PC-9 (cell line): ENCODE data around the gene POLG2. TPM values are rescaled to one million over a fixed set of nuclear protein-coding genes. Genes with fewer than 3 reads are reported as not detected.
"Not testable (repeated sequence)": the region's sequence is repeated elsewhere in the genome, so short reads cannot be mapped to it uniquely, and the experiment has no call there.

ENCODE experiments used
- BruUV-seq: library from RNA; stranded (reverse); fragments of 400-500 nt; replicated peaks from 2 replicates; lab custom pipeline; 2021; lab: Mats Ljungman, UMichigan
- CTCF ChIA-PET: fragments of 300-600 bp; sonication (Branson Sonifier 250); formaldehyde crosslinking; loops from one replicate; lab custom pipeline; 2022; ENCODE audit warnings: antibody characterized with exemption; lab: Charles Lee
- POLR2A ChIA-PET: fragments of 300-600 bp; sonication (Branson Sonifier 250); formaldehyde crosslinking; loops from one replicate; lab custom pipeline; 2022; ENCODE audit warnings: antibody characterized with exemption; ENCODE audit not compliant: unreplicated experiment; lab: Charles Lee
- DNase-seq, 2 experiments: peaks; one replicate each; pipeline versions ENCODE4 v3.0.0 to v3.0.0-alpha.2; 2015 to 2022; ENCODE audit warnings: mixed read lengths in 1 of 2
- H2AFZ ChIP-seq: fragments of 200-600 bp; sonication (generic); 2 replicates; pipeline ENCODE4 v1.8.1; 2017; ENCODE audit warnings: antibody characterized with exemption
- H3F3A ChIP-seq: fragments of 200-600 bp; sonication (generic); 2 replicates; pipeline ENCODE4 v1.8.1; 2017; ENCODE audit warnings: antibody characterized with exemption, mild to moderate bottlenecking, low read depth; ENCODE audit not compliant: insufficient read depth
- H3K27ac ChIP-seq: fragments of 200-600 bp; sonication (generic); 2 replicates; pipeline ENCODE4 v1.6.1; 2016; ENCODE audit warnings: mixed run types
- H3K27me3 ChIP-seq: fragments of 200-600 bp; sonication (generic); 2 replicates; pipeline ENCODE4 v1.6.1; 2016; ENCODE audit warnings: low read depth, mixed run types; ENCODE audit not compliant: insufficient read depth
- H3K36me3 ChIP-seq: fragments of 200-600 bp; sonication (generic); 2 replicates; pipeline ENCODE4 v1.6.1; 2016; ENCODE audit warnings: low read depth, mixed run types
- H3K4me1 ChIP-seq: fragments of 200-600 bp; sonication (generic); replicated peaks from 2 replicates; pipeline ENCODE4 v1.6.1; 2016; ENCODE audit warnings: mixed run types; ENCODE audit not compliant: insufficient read depth
- H3K4me2 ChIP-seq: fragments of 200-600 bp; sonication (generic); 2 replicates; pipeline ENCODE4 v1.6.1; 2017; ENCODE audit warnings: mixed run types
- H3K4me3 ChIP-seq: fragments of 200-600 bp; sonication (generic); 2 replicates; pipeline ENCODE4 v1.6.1; 2016; ENCODE audit warnings: mixed run types
- H3K79me2 ChIP-seq: fragments of 200-600 bp; sonication (generic); 2 replicates; pipeline ENCODE4 v1.6.1; 2017; ENCODE audit warnings: low read depth, mixed run types
- H3K9me2 ChIP-seq: fragments of 200-600 bp; sonication (generic); 2 replicates; pipeline ENCODE4 v1.8.1; 2017; ENCODE audit warnings: mild to moderate bottlenecking; ENCODE audit not compliant: insufficient read depth
- H3K9me3 ChIP-seq: fragments of 200-600 bp; sonication (generic); 2 replicates; pipeline ENCODE4 v1.8.1; 2016; ENCODE audit warnings: low read depth; ENCODE audit not compliant: insufficient read depth
- H4K20me1 ChIP-seq: fragments of 200-600 bp; sonication (generic); 2 replicates; pipeline ENCODE4 v1.8.1; 2017; ENCODE audit not compliant: insufficient read depth
- EZH2 ChIP-seq: fragments of 200-600 bp; sonication (generic); IDR thresholded peaks from 2 replicates; pipeline ENCODE4 v1.8.0; 2017; ENCODE audit warnings: antibody characterized with exemption, low read depth
- intact Hi-C: fragments of 100-400 bp; cut with micrococcal nuclease; formaldehyde crosslinking; loops from one replicate; pipeline ENCODE4 v1.10.0; 2022; ENCODE audit not compliant: unreplicated experiment
- total RNA-seq: library from RNA; stranded (reverse); gene quantifications from 2 replicates; pipeline ENCODE4 v1.2.3, GENCODE V29; 2021
- TF ChIP-seq, protein P1 (sequence below): fragments of 200-600 bp; sonication (generic); conservative IDR thresholded peaks from 2 replicates; pipeline ENCODE4 v1.6.1; 2017; ENCODE audit warnings: mixed run types, antibody characterized with exemption, mild to moderate bottlenecking, moderate library complexity

The POLG2 gene
- total RNA-seq, 1 experiment from 2014 or later = 23.3 TPM

DNA sequence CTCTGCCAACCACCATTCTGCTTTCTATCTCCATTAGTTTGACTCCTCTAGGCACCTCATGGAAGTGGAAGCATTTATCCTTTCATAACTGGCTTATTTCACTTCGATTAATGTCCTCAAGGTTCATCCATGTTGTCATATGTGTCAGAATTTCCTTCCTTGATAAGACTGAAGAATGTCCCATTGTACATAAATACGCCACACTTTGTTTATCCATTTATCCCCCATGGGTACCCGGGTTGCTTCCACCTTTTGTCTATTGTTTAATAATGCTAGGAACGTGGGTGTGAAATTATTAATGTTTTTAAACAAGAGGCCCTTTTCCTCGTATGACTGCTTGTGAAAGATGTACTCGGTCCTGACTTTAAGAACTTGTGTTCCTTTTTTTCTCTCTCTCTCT lies 35.1 kb downstream of the POLG2 start:
- no peaks in the 10 kb centered on the region for H3K27me3 ChIP-seq
- DNase-seq = no peak
- no peak for TF ChIP-seq EZH2
- TF ChIP-seq, protein P1, sequence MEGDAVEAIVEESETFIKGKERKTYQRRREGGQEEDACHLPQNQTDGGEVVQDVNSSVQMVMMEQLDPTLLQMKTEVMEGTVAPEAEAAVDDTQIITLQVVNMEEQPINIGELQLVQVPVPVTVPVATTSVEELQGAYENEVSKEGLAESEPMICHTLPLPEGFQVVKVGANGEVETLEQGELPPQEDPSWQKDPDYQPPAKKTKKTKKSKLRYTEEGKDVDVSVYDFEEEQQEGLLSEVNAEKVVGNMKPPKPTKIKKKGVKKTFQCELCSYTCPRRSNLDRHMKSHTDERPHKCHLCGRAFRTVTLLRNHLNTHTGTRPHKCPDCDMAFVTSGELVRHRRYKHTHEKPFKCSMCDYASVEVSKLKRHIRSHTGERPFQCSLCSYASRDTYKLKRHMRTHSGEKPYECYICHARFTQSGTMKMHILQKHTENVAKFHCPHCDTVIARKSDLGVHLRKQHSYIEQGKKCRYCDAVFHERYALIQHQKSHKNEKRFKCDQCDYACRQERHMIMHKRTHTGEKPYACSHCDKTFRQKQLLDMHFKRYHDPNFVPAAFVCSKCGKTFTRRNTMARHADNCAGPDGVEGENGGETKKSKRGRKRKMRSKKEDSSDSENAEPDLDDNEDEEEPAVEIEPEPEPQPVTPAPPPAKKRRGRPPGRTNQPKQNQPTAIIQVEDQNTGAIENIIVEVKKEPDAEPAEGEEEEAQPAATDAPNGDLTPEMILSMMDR = no peak
- BruUV-seq = no TSS peak
- no peaks in the 10 kb centered on the region for H3K79me2 ChIP-seq
- peaks cover 12% of the 10 kb centered on the region; the same call in 1 of the 2 replicates for H3F3A ChIP-seq
- no peaks in the 10 kb centered on the region for H4K20me1 ChIP-seq
- no peak overlapping the region for H3K27ac ChIP-seq
- CTCF ChIA-PET = no interaction called here
- H3K4me2 ChIP-seq = no peak overlapping the region
- no peaks in the 10 kb centered on the region for H3K9me2 ChIP-seq
- H3K36me3 ChIP-seq = 0 out of 2 replicates have a peak, but pooled peaks cover 4% of the 10 kb centered on the region
- POLR2A ChIA-PET = interaction anchor here (0.7 kb wide), 1 partner anchor 121 kb away, joined by 12 read pairs; no protein-coding TSS in a partner anchor
- no peak overlapping the region for H3K4me3 ChIP-seq
- intact Hi-C loops = no loop called here
- H3K4me1 ChIP-seq = peaks cover 13% of the 10 kb centered on the region
- H2AFZ ChIP-seq = no peak overlapping the region
- H3K9me3 ChIP-seq = no peaks in the 10 kb centered on the region

- Histone ChIP-seq H3K4me1 (peaks cover 13% of the 10 kb centered on the region), H3K4me3 (no peak overlapping the region), H2AFZ (no peak overlapping the region), H3K27ac (no peak overlapping the region), H3K27me3 (no peaks in the 10 kb centered on the region), H3K9me2 (no peaks in the 10 kb centered on the region), H3K79me2 (no peaks in the 10 kb centered on the region), H3F3A (peaks cover 12% of the 10 kb centered on the region; the same call in 1 of the 2 replicates), H3K4me2 (no peak overlapping the region), H3K36me3 (0 out of 2 replicates have a peak, but pooled peaks cover 4% of the 10 kb centered on the region), H4K20me1 (no peaks in the 10 kb centered on the region), H3K9me3 (no peaks in the 10 kb centered on the region)
- intact Hi-C loops = no loop called here
- TF ChIP-seq, protein P1 = no peak
- TF ChIP-seq EZH2 = no peak
- no TSS peak for BruUV-seq
- CTCF ChIA-PET = no interaction called here
- no peak for DNase-seq
- POLR2A ChIA-PET = interaction anchor here (0.7 kb wide), 1 partner anchor 120 kb away, joined by 12 read pairs; no protein-coding TSS in a partner anchor
Observed at GRCh38 chr17:64460955-64461354, 35.9 kb downstream of the POLG2 start.

- BruUV-seq = not testable (repeated sequence)
Observed at GRCh38 chr17:64459818-64460217, 37.0 kb downstream of the POLG2 start.

More at GRCh38 chr17:64459818-64460217, 37.0 kb downstream of the POLG2 start:
- Histone ChIP-seq H3K4me2 (peak overlapping the region; percentile 7; the same call in 1 of the 2 replicates), H3F3A (peaks cover 12% of the 10 kb centered on the region; the same call in 1 of the 2 replicates), H3K27ac (peak overlapping the region; percentile 56), H3K4me1 (peaks cover 13% of the 10 kb centered on the region)
- H3K9me3 ChIP-seq, CTCF ChIA-PET, H3K9me2 ChIP-seq, DNase-seq, H3K36me3 ChIP-seq, H3K27me3 ChIP-seq, H3K79me2 ChIP-seq, H2AFZ ChIP-seq, POLR2A ChIA-PET, H4K20me1 ChIP-seq, H3K4me3 ChIP-seq, intact Hi-C loops: not testable (repeated sequence)
